ENCODE results near the gene COL9A1.

COL9A1 gene

DNA sequence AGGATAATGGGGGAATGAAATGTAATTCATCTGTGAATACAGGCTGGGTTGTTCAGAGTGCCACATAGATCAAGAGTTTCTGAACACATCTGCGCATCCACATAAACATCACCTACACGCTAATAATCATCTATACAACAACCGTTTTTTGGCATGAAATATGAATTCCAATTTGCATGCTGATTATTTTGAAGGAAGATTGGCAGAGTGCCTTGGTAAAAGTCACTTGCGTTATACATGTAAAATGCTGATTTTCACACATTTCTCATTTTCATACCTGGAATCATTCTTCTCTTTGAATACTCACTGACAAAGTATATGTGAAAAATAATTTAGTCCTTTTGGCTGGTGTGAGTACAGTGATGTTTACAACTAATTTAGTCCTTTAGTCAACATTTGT lies 17.7 kb downstream of the COL9A1 start:
- no peak for DNase-seq

DNA sequence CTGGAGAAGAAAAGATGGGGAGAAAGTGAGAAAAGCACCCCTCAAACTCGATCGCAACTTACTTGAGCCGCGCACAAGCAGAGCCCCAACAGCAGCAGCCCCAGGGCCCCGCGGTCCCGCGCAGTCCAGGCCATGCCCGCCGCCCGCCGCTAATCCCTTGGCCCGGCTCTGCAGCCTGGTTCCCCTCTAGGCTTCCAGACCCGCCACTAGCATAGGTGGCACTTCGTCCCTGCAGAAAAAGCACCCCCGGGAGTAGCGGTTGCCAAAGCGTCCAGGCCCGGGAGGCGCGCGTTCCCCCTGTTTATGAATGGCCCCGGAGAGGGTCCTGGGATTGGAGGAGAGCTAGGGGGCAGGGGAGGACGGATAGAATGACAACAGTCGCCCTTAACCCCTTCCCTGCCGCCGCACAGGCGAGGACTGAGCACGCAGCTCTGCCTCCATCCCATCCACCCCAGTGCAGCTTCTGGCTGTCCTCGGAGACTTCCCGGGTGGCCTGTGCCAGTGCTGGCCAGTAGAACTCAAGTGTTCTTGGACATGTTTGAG lies 19.9 kb downstream of the COL9A1 start:
- no peak for DNase-seq

DNA sequence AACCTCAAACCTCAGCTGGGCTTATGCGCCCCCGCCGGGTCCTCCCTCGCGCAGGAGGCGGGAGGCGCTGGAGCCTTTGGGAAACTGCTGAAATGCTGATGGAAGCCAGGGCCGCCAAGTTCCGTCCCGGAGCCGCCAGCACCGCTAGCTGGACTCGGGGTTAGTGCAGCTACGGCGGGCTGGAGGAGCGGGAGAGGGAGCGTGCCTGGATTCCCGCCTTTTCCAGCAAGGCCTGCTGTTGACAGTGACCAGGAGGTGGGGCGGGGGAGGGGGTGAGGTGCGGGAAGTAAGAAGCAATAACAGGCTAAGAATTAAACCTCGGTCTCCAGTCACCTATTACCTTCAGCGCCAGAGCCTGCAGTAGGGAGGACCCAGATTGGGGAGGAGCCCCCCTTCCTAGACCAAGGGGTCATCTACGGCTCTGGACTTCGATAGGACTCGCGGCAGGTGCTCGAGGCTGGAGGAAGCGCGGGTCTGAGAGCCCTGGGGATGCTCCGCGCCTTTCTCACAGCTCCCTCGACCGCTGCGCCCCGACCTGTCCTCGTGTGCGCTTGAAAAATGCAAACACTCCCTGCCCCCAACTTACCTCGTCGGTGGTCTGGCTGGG lies 20.5 kb downstream of the COL9A1 start:
- no peak for DNase-seq

DNA sequence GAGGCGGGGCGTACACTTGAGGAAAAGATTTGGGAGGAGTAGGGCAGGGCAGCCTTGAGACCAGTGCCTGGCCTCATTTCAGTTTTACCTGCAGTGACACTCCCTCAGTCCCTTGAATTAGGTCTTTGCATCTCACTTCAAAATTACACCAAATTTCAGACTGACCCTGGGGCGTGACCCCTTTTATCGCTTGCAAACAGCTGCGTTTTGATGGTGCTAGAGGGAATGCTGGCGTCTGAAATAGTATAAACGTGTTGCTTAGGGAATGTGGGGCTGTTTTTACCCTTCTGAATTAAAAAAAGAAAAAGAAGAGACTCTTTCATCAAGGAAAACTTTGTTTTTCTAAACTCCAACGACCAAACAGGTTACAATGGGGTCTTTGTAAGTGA lies 21.0 kb downstream of the COL9A1 start:
- no peak for DNase-seq

DNA sequence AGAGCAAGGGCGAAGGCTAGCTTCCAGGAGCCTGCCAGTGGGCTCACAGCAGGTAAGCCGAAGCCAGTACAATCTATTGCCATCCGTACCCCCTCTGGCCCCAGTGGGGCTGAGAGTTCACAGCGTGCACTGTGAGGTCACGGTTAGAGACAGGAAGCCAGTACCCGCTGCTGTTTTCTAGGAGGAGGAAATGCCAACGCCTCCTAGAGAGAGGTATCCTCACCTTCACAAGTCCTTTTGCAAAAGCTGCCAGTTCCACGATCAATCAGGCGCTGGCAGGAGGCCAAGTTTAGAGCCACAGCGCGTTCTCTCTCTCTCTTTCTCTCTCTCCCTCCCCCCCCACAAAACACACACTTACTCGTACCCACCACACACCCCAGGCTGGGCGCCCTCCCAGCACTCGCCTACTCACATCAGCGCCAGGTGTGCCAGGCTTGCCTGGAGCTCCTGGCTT lies 22.5 kb downstream of the COL9A1 start:
- DNase-seq = no peak

DNA sequence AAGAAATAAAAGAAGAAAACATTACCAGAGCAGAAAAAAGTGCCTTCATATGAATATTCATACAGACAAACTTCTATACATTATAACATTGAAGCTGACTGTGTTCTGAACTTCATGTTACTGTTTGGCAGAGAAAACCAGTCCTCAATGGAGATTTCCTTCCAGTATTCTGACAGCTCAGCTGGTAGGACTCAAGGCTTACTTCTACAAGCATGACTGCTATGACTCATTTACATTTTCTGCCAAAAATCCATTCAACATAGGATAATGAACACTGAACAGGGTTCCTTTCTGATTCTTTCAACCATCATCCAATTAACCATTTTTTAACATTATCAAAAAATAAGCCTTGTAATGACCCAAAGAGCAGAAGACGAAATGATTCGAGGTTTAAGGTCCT lies 25.4 kb downstream of the COL9A1 start:
- DNase-seq = no peak

DNA sequence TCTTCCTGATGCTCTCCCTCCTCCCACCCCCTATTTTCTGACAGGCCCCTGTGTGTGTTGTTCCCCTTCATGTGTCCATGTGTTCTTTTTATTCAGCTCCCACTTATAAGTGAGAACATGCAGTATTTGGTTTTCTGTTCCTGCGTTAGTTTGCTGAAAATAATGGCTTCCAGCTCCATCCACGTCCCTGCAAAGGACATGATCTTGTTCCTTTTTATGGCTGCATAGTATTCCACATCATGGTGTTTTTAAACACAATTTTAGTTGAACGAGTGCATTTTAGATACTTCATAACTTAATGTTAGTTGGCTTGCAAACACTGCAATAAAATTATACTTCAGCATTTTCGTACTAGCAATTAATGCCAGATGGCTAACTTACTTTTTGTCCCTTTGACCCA lies 28.5 kb downstream of the COL9A1 start:
- no peak for DNase-seq

DNA sequence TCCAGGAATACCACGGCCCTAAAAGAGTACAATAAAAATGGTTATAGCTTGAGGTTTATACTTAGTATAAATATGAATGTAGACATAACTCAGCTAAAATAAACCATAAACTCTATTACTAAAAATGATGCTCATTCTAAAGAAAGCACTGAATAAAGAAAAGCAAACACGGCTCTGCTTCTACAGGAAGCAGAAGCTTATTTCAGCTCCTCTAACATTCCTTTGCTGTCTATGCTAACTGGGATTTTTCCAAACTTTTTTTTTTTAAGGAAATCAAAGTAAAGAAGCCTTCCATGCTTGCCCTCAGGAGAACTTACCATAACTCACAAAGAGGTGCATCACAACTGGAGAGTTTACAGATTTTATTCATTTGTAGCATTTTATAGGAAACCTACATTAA lies 30.8 kb downstream of the COL9A1 start:
- DNase-seq = no peak

DNA sequence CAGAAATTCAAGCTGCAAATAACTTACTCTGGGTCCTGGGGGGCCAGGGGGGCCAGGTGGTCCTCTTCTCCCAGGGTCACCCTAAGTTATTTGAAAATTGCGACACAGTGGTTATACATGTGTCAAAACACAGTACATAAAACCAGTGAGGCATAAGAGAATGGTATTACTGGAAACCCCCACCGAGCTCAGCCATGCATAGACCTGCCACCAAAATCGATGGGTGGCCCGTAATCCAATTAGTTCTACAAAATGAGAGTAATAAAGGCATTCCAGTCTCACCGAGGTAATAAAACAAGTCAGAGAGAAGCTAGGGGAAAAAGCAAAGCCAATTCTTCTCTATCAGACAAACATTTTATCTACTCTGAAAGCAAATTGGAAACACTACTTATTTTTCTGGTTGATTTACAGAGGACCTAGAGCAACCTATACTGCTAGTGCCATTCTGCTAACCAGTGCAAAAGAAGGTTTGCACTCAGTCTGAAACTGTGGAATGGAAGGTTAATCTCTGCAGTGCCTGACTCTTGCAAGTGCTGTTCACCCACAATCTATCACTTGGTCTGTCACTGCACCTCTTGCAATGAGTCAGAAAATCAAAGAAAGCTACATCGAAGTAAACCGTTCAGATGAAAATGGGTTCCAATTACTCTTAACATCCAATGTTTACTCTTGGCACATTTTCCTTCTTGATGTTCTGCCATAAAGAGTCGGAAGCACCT lies 32.4 kb downstream of the COL9A1 start:
- no peak for DNase-seq

DNA sequence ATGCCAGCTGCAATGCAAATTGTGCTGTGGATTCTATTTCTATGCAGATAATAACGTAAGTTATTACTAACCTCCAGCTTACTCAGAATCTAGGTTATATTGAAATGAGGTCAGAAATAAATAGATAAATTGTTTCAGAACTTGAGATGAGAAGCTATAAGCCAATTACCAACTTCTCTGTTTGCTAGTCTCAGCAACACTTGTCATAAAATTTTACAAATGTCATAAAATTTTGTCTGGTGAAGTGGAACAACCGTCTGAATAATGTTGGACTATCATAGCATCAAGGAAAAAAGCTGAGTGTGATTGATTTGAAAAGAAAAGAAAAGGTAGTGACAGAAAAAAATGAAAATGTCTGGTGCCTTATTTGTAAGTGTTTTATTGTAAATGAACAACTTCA lies 36.7 kb downstream of the COL9A1 start:
- no peak for DNase-seq

DNA sequence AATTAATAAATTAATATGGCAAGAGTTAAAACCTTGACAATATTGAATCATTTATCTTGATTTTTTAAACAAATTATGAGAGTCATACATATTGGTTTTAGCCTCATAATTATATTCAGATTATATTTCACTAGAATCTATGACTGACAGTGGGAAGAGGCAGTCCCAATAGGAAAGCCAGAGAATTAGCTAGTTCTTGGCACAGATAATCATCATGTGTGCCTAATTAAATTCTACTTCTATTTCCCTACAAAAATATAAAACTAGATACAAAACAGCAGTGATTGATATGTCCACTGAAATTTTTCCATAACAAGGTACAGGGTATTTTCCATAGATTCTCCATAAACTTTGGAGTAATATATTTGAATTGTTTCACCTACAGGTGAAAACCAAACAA lies 38.6 kb downstream of the COL9A1 start:
- no peak for DNase-seq

DNA sequence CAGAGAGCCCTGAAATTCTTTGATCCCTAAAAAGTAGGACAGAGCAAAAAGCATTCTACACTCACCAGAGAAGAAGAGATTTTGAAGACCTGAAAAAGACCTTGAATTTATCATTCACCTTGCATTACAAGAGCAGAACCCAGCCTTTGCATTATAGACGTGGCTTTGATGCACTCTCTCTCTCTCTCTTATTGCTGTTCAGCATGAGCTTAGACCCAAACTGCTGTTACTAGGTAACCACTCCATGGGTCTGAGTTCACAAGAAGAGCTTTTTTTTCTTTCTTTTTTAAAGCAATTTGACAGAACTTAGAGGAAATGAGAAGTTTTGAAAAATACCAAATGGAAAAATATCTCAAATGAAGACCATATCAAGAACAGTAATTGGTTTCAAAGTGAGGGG lies 44.4 kb downstream of the COL9A1 start:
- DNase-seq = no peak

DNA sequence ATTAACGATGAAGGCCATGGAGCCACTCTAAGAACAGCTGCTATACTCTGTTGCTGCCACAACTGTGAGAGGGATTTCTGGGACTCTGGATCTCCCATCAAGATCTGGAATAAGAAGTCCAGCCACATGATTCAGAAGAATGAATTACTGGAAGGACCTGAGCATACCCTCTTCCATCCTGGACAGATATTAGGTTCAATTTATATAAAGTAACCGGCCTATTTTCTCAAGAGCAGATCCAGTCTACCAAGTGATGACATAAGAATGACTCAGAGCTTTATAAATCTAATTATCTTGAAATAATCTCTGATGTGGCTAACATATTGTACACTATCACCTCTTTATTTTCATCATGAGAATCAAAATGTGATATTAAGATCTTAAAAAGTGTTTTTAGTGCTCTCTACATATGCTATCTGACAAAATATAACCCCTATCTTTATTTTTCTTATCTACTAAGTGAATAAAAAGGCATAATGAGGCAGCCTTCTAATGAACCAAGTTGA lies 45.1 kb downstream of the COL9A1 start:
- DNase-seq = no peak

DNA sequence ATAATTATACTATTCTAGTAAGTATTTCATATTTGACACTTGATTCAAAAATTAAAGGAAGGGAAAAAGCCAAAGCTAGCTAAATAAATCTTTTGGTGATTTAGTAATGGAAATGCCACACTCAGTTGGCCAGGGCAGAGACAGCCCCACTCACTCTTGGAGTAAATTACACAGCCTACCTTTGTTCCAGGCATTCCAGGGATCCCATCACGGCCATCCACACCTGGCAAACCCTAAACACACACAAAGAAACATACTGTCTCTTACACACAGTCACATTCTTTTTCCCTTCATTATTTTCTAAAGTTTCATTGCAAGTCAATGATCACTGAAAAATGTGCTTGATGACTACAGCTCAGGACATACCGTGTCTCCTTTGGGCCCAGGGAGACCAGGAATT lies 48.1 kb downstream of the COL9A1 start:
- DNase-seq = no peak

DNA sequence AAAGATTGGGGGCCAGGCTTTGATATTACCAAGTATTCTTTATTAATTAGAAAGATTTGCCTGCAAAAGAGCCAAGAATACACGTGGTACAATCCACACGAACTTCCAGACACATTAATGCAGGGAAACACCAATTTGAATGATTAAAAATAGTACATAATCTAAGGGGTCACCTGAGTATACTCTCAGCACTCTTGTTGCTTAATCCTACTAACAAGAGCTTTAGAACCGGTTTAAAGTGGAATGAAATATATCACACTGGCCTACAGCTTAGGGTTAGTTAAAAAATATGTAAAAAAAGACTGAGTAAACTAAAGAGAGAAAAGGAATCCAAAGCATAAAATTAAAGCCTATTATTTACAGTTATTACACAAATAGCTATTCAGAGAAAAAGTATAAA lies 49.0 kb downstream of the COL9A1 start:
- DNase-seq = no peak

DNA sequence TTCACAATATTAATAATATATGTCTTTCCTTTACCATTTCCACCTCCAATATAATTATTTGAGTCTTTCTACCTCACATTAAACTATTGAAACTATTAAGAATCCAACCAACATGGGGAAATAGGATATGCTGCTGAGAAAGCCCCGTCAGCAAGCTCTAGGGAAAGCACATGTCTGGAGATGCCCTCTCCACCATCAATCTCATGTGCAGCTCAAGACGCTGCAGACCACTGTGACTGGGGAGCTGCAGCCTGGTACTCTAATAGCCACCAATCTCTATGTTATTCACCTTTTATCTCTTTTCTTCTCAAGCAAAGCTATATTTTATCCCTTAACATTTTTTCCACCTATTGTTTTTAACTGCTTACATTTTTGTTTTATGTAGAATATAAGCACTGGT lies 50.3 kb downstream of the COL9A1 start:
- DNase-seq = no peak

DNA sequence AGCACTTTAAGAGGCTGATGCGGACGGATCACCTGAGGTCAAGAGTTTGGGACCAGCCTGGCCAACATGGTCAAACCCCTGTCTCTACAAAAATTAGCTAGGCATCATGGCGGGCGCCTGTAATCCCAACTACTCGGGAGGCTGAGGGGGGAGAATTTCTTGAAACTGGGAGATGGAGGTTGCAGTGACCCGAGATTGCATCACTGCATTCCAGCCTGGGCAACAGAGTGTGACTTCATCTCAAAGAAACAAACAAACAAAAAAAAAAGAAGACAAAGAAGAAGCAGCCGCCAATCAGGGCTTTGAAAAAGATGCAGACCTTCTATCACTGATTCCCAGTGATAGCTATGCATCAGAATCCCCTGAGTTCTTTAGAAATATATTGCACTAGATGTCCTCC lies 56.8 kb downstream of the COL9A1 start:
- DNase-seq = no peak

DNA sequence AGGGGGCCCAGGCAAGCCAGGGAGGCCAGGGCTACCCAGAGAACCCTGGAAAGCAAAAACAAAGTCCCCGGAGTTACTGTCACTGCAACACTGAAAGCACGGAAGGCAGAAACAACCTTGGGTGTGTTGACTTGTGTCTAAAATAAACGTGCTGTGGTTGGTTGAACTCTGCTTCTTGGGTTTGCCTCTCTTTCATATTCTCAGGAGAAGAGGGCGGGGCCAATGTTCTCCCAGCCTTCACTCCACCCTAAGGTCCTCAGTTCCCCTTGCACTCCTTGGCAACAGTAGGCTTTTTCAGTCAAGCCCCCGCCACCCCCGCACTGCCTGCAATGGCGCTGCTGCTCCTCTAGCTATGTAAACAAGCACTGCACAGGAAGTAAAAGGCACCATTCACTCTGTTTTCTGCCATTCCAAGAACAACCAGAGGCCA lies 60.9 kb downstream of the COL9A1 start:
- DNase-seq = no peak

DNA sequence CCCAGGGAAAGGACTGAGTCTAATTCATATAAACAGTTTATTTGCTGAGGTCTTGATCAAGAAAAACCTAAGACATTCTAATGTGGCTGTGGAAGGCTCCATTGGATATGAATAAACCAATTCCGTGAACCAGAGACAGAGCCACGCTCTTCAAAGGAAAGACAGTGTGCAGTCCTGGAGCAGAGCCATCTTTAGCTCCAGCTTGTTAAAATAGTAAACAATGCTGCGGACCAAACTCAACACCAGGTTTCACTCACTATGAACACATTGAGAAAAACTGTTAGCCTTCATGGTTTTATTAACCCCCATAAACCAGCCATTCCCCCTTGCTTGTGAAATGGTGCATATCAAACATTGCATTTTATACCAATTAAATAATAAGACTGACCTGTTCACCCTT lies 61.9 kb downstream of the COL9A1 start:
- no peak for DNase-seq

DNA sequence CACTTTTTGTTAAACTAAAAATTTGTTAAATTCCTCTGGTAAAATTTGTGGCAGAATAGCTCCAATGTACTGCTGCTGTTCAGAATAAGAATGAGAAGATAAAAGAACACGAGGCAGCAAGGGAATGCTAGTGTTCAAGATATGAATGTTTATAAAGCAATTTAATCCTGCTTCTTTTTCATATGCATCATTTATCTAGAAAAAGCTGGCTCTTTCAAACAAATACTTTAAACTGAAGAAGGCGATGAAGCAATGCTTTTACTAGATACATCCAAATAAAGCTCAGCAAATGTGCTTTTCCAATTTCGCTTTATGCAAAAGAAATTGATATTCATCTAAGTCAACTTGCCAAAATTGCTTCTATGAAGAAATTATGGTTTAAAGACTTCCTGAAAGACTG lies 66.5 kb downstream of the COL9A1 start:
- no peak for DNase-seq

DNA sequence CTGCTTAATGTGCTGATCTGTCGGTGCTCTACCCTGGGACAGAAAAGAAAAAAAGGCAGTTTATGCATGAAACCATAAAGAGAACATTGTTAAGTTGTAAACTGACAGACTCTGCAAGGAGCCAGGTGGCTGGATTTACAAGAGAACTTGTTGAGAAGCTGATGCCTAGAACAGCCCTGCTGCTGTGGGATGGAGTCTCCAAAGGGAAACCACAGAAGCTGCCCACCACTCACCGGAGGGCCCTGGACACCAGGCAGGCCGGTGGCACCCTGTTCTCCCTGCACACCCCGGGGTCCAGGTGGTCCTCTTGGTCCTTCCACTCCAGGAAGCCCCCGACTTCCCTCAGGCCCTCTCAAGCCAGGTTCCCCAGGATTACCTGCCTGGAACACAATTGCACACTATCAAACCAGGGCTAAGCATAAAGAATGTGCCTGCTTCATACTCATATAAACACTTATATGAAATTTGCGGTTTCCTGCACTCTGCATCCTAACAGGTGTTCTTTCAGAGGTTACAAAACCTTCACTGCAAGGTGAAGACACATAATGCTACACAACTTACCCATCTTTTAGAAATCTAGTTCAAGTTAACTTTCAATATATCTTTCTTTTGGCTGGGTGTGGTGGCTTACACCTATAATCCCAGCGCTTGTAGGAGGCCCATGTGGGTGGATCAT lies 68.2 kb downstream of the COL9A1 start:
- no peak for DNase-seq

DNA sequence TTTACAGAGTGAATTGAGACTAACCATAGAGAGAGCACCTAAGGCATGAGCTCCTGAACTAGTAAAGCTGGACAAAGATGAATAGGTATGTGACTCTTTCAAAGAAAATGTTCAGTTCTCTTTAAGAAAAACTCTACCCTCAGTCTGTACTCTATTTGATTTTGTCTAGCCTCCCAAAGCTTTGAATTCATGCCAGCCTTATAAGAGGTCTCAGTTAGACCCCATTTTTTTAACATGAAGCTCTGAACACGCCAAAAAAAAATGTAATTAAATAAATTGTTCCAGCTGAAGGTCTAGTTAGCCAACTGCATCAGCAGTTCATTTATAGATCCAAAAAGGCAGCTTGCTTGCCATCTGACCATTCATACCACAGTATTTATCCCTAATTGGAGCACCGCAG lies 71.6 kb downstream of the COL9A1 start:
- no peak for DNase-seq

DNA sequence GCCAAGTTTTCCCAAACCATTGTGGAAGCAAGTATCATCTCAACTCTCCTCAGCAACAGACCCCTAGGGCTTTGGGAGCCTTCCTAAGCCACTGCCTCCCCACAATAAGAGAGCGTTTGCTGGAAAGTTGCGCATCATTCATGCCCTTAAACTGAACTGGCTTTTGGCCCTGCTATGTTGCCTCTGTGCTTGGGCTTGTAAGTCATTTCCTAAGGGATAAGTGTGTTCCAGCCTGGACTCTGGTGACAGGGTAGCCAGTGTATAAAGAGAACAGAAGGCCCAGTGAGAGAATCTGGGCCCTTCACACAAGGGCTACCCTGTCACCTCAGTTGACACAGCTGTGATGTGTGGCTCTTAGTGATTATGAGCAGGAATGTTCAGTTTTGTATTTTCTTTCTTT lies 77.8 kb downstream of the COL9A1 start:
- DNase-seq = no peak

DNA sequence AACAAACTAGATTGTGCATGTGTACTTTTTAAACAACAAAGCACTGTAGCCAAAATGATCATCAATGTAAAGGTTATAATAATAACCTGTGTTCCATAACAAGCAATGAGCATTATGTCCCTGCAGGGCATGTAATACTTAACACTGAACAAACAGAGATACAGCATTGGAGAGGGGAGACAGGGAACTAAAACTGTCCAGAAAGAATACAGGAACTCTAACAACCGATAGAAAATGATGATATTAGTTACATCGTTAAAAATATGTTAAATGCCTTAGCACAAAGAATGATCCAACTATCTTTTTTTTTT lies 80.5 kb downstream of the COL9A1 start:
- DNase-seq = no peak
